Vagina (tissue), 2 donors: ENCODE measurements around the gene LRRC1. TPM values are rescaled to one million over a fixed set of nuclear protein-coding genes. Genes with fewer than 3 reads are reported as not detected.

Source experiments
- DNase-seq, 2 donors: peaks; one replicate each; pipeline ENCODE4 v3.0.0-alpha.2; 2017; ENCODE audit errors: extremely low spot score in 2 of 2
- H3K27ac ChIP-seq: fragments of 200-600 bp; sonication (generic); one replicate; pipeline ENCODE4 v1.5.1; 2019
- H3K27me3 ChIP-seq: fragments of 200-600 bp; sonication (generic); one replicate; pipeline ENCODE4 v1.5.1; 2019
- H3K36me3 ChIP-seq, 2 donors: fragments of 200-600 bp; sonication (generic); one replicate each; pipeline ENCODE4 v1.5.1; 2017 to 2019
- H3K4me1 ChIP-seq: fragments of 200-600 bp; sonication (generic); one replicate; pipeline ENCODE4 v1.5.1; 2019
- H3K4me3 ChIP-seq, 2 donors: fragments of 200-600 bp; sonication (generic); 1 replicate in 1 of 2; 2 replicates in 1 of 2; pipeline ENCODE4 v1.5.1; 2016 to 2019
- H3K9me3 ChIP-seq: fragments of 200-600 bp; sonication (generic); one replicate; pipeline ENCODE4 v1.5.1; 2019
- POLR2A ChIP-seq, 2 donors: fragments of 450-650 bp; IDR thresholded peaks; one replicate each; pipeline ENCODE4 v1.6.1; 2017; ENCODE audit warnings: antibody characterized with exemption in 2 of 2, mild to moderate bottlenecking in 2 of 2, moderate library complexity in 2 of 2
- POLR2AphosphoS5 ChIP-seq, 2 donors: sonication (generic); formaldehyde crosslinking; IDR thresholded peaks; one replicate each; pipeline ENCODE4 v1.9.0; 2017; ENCODE audit warnings: antibody characterized with exemption in 2 of 2, mild to moderate bottlenecking in 2 of 2, low read depth in 1 of 2; ENCODE audit not compliant: insufficient read depth in 1 of 2
- intact Hi-C: fragments of 100-400 bp; cut with DNase I; formaldehyde crosslinking; loops from one replicate; pipeline ENCODE4 v1.15.1; 2023
- total RNA-seq: library from RNA; depleted of rRNA; stranded (reverse); fragments of >200 nt; gene quantifications from one replicate; pipeline ENCODE4 v1.2.3, GENCODE V29; 2016
- TF ChIP-seq, protein P1 (sequence below), 3 experiments: fragments of 450-650 bp in 2 of 3; fragments of 200-600 bp in 1 of 3; sonication (generic) in 1 of 3; IDR thresholded peaks; one replicate each; pipeline ENCODE4 v1.5.1; 2017 to 2019; ENCODE audit warnings: antibody characterized with exemption in 3 of 3, mild to moderate bottlenecking in 2 of 3, moderate library complexity in 2 of 3

LRRC1 gene
- total RNA-seq, 1 donor from 2014 or later = 52.5 TPM

DNA sequence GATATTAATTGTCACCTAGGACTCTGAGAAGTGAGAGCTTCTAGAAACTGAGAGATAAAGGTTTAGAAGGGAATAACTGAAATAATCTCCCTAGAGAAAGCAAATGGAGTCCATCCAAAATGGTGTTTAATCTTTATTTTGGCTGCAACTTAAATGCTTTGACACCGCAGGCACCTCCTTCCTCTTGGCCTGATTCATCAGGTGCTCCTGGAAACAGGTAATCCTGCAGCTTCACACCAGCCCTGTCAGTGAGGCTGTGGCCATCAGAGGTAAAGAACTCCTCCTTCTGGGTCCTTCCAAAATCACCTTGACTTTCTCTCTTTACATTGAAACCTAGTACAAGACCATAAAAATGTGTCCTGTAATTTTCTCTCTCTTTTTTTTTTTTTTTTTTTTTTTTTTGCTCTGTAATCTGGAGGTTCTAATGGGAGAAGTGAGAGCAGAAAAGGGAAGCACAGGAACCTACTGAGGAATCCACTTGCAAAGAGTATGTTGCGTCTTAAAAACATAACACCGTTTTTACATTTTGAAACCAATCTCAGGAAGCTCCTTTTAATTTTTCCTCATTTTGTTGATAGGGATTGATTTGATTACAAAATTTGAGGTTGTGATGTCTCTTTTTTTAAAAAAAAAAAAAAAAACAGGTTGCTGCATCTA, 124.2 kb downstream of the LRRC1 start:
- H3K36me3 ChIP-seq = peaks cover 0 to 15% of the 10 kb centered on the region in 2 donors

DNA sequence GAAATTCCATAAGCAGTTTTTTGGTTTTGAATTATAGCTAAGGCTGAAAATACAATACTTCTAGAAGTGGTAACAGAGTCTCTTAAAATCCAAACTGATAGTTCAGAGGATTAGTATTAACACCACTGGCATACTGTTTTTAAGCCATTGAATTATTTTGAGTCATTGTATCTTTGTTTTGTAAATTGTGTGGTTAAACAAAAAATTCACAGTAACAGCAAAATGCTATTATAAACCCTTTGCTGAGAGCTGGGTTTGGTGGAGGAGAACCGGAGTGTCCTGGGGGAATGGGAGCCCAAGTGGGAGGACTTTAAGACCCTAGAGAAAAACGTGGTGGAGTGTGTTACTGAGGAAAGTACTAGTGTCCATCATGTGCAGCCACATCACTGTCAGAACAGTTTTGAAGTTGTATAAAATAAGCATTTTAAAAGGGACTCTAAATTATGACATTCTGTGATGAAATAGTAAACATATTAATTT, 125.1 kb downstream of the LRRC1 start:
- DNase-seq = no peak
- H3K27ac ChIP-seq = no peak overlapping the region
- intact Hi-C loops = no loop called here
- H3K4me1 ChIP-seq = no peaks in the 10 kb centered on the region
- TF ChIP-seq, protein P1, sequence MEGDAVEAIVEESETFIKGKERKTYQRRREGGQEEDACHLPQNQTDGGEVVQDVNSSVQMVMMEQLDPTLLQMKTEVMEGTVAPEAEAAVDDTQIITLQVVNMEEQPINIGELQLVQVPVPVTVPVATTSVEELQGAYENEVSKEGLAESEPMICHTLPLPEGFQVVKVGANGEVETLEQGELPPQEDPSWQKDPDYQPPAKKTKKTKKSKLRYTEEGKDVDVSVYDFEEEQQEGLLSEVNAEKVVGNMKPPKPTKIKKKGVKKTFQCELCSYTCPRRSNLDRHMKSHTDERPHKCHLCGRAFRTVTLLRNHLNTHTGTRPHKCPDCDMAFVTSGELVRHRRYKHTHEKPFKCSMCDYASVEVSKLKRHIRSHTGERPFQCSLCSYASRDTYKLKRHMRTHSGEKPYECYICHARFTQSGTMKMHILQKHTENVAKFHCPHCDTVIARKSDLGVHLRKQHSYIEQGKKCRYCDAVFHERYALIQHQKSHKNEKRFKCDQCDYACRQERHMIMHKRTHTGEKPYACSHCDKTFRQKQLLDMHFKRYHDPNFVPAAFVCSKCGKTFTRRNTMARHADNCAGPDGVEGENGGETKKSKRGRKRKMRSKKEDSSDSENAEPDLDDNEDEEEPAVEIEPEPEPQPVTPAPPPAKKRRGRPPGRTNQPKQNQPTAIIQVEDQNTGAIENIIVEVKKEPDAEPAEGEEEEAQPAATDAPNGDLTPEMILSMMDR (IDR thresholded peaks at IDR 0.05) = no peak
- no peak for TF ChIP-seq POLR2A (IDR thresholded peaks at IDR 0.05)
- TF ChIP-seq POLR2AphosphoS5 (IDR thresholded peaks at IDR 0.05; ENCODE audit: insufficient read depth in 1 of 2, low read depth in 1 of 2) = no peak
- H3K4me3 ChIP-seq = no peak overlapping the region
- no peaks in the 10 kb centered on the region for H3K9me3 ChIP-seq
- peaks cover 0 to 8% of the 10 kb centered on the region in 2 donors for H3K36me3 ChIP-seq
- H3K27me3 ChIP-seq = no peaks in the 10 kb centered on the region

More for the DNA sequence above, 124.2 kb downstream of the LRRC1 start:
- Histone ChIP-seq H3K27me3 (no peaks in the 10 kb centered on the region), H3K4me3 (no peak overlapping the region), H3K4me1 (no peaks in the 10 kb centered on the region), H3K9me3 (no peaks in the 10 kb centered on the region), H3K27ac (no peak overlapping the region)
- DNase-seq = no peak
- no peak for TF ChIP-seq POLR2AphosphoS5 (IDR thresholded peaks at IDR 0.05; ENCODE audit: insufficient read depth in 1 of 2, low read depth in 1 of 2)
- intact Hi-C loops = no loop called here

DNA sequence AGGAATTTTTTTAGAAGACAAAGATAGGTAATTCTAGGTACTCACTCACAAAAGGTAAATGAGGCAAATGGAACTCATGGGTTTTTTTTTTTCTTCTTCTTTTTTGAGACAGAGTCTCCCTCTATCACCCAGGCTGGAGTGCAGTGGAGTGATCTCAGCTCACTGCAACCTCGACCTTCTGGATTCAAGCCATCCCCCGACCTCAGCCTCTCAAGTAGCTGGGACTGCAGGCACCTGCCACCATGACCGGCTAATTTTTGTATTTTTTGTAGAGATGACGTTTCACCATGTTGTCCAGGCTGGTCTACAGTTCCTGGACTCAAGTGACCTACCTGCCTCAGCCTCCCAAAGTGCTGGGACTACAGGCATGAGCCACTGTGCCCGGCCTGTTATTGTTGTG, 126.1 kb downstream of the LRRC1 start:
- Histone ChIP-seq H3K4me3 (no peak overlapping the region), H3K27me3 (no peaks in the 10 kb centered on the region), H3K4me1 (no peaks in the 10 kb centered on the region), H3K27ac (no peak overlapping the region), H3K36me3 (peaks cover 0 to 8% of the 10 kb centered on the region in 2 donors), H3K9me3 (no peaks in the 10 kb centered on the region)
- TF ChIP-seq, protein P1 (IDR thresholded peaks at IDR 0.05) = no peak
- no peak for TF ChIP-seq POLR2AphosphoS5 (IDR thresholded peaks at IDR 0.05; ENCODE audit: insufficient read depth in 1 of 2, low read depth in 1 of 2)
- TF ChIP-seq POLR2A (IDR thresholded peaks at IDR 0.05) = no peak
- intact Hi-C loops = no loop called here
- no peak for DNase-seq

DNA sequence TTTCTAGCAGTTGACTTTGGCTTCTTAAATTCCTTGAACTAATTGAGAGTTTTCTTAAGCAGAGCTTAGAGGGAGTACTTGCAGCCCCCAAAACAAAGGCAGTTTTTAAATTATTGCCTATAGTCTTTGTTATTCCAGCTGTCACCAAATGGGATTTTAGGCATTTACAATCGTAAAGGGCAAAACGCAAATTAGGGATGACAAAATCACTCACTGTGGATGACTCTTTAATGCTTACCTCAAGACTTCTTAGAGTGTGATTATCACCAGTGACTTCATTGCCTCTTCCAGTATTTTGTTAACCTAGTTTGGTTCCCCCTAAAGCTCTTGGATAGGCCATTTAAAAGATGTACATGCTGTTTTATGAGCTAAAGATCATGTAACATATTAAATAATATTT, 126.8 kb downstream of the LRRC1 start:
- DNase-seq = no peak
- TF ChIP-seq, protein P1 (IDR thresholded peaks at IDR 0.05) = no peak
- TF ChIP-seq POLR2AphosphoS5 (IDR thresholded peaks at IDR 0.05; ENCODE audit: insufficient read depth in 1 of 2, low read depth in 1 of 2) = no peak
- TF ChIP-seq POLR2A (IDR thresholded peaks at IDR 0.05) = no peak
- H3K36me3 ChIP-seq = peaks cover 0 to 8% of the 10 kb centered on the region in 2 donors
- H3K27me3 ChIP-seq = no peaks in the 10 kb centered on the region
- H3K4me3 ChIP-seq = no peak overlapping the region
- intact Hi-C loops = no loop called here
- H3K4me1 ChIP-seq = peaks cover under 1% of the 10 kb centered on the region
- H3K27ac ChIP-seq = no peak overlapping the region
- H3K9me3 ChIP-seq = no peaks in the 10 kb centered on the region

DNA sequence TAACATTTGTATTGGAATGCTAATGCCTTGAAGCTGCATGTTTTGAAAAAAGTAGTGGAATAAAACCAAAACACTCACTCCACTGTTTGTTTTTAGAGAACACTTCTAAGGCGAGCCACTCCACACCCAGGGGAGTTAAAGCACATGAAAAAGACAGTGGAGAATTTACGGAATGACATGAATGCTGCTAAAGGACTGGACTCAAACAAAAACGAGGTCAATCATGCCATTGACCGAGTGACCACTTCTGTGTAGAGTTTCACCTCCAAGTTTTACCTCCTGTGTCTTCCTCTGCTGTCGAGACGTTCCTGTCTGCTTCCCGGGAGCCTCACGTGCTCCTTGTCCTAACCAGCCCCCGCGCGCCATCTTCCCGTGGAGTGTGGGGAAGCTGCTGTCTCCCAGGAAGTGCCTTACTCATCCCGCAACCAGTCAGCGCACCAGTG, 127.8 kb downstream of the LRRC1 start:
- peaks cover 0 to 8% of the 10 kb centered on the region in 2 donors for H3K36me3 ChIP-seq
- TF ChIP-seq, protein P1 (IDR thresholded peaks at IDR 0.05) = no peak
- no peak for TF ChIP-seq POLR2AphosphoS5 (IDR thresholded peaks at IDR 0.05; ENCODE audit: insufficient read depth in 1 of 2, low read depth in 1 of 2)
- TF ChIP-seq POLR2A (IDR thresholded peaks at IDR 0.05) = no peak
- peaks cover 10% of the 10 kb centered on the region for H3K4me1 ChIP-seq
- no peak overlapping the region for H3K4me3 ChIP-seq
- H3K27me3 ChIP-seq = no peaks in the 10 kb centered on the region
- H3K9me3 ChIP-seq = no peaks in the 10 kb centered on the region
- no peak for DNase-seq
- no peak overlapping the region for H3K27ac ChIP-seq
- intact Hi-C loops = no loop called here
